HCT116 (cell line): ENCODE measurements around the gene LRFN2.

Experiments
- EZH2 ChIP-seq: fragments of 200-600 bp; sonication (generic); IDR thresholded peaks from 2 replicates; pipeline ENCODE4 v1.6.1; 2017; ENCODE audit warnings: antibody characterized with exemption, mixed run types
- EZH2phosphoT487 ChIP-seq: fragments of 200-600 bp; IDR thresholded peaks from 2 replicates; pipeline ENCODE4 v1.6.1; 2018; ENCODE audit warnings: antibody characterized with exemption, borderline replicate concordance
- FOSL1 ChIP-seq: IDR thresholded peaks from 2 replicates; pipeline ENCODE4 v1.6.1; 2012; ENCODE audit warnings: low read depth
- JUND ChIP-seq: IDR thresholded peaks from 2 replicates; pipeline ENCODE4 v1.6.1; 2012
- POLR2A ChIP-seq: IDR thresholded peaks from 2 replicates; pipeline ENCODE4 v1.7.0; 2011; ENCODE audit warnings: borderline replicate concordance; ENCODE audit not compliant: insufficient read depth, insufficient read length; ENCODE audit errors: extremely low read depth
- POLR2AphosphoS5 ChIP-seq: IDR thresholded peaks from 2 replicates; pipeline ENCODE4 v1.6.1; 2011; ENCODE audit warnings: mild to moderate bottlenecking, low read depth, low read length, moderate library complexity
- SIN3A ChIP-seq: IDR thresholded peaks from 2 replicates; pipeline ENCODE4 v1.6.1; 2012; ENCODE audit warnings: low read depth
- TCF7L2 ChIP-seq: IDR thresholded peaks from 2 replicates; pipeline ENCODE4 v1.7.0; 2011; ENCODE audit warnings: borderline replicate concordance, inconsistent platforms; ENCODE audit not compliant: insufficient read depth, insufficient read length; ENCODE audit errors: extremely low read depth
- ZNF274 ChIP-seq: fragments of 200-500 bp; sonication (Bioruptor generic); IDR thresholded peaks from 2 replicates; pipeline ENCODE4 v1.6.1; 2014; ENCODE audit warnings: mild to moderate bottlenecking, low read depth, low read length, inconsistent platforms
- TF ChIP-seq, protein P1 (sequence below): IDR thresholded peaks from 2 replicates; pipeline ENCODE4 v1.6.1; 2012; ENCODE audit warnings: low read depth
- TF ChIP-seq, protein P2 (sequence below), 3 experiments: fragments of 200-600 bp in 1 of 3; sonication (generic) in 1 of 3; IDR thresholded peaks in 2 of 3; conservative IDR thresholded peaks in 1 of 3; 2 replicates each; pipeline ENCODE4 v1.5.1; 2012 to 2017; ENCODE audit warnings: low read depth in 2 of 3, low read length in 2 of 3, antibody characterized with exemption in 1 of 3, borderline replicate concordance in 1 of 3, control low read depth in 1 of 3, mild to moderate bottlenecking in 1 of 3, mixed read lengths in 1 of 3, mixed run types in 1 of 3, moderate library complexity in 1 of 3; ENCODE audit not compliant: insufficient read depth in 1 of 3
- TF ChIP-seq, protein P3 (sequence below): IDR thresholded peaks from 2 replicates; pipeline ENCODE4 v1.6.1; 2012

DNA sequence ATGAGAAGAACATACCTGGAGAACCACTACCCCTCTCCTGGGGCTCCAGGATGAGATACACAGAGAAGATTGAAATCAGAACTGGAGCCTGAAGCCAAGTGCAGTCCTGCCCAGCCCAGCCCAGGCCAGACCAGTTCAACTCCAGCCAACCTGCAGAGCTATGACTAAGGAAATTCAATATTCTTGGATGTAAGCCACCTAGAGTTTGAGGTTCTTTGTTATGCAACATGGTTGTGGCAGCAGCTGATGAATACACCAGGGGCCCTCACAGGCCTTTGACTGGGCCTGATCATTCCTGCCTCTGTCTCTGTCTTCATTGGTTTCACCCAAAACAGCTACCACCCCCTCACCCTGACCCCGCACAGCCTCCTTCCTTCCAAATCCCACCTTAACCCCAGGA, 167.8 kb downstream of the LRFN2 start:
- TF ChIP-seq ZNF274 (no peak), JUND (no peak), POLR2A (no peak), TCF7L2 (no peak), SIN3A (no peak), EZH2 (no peak), POLR2AphosphoS5 (no peak), FOSL1 (no peak), EZH2phosphoT487 (no peak)
- TF ChIP-seq, protein P1, sequence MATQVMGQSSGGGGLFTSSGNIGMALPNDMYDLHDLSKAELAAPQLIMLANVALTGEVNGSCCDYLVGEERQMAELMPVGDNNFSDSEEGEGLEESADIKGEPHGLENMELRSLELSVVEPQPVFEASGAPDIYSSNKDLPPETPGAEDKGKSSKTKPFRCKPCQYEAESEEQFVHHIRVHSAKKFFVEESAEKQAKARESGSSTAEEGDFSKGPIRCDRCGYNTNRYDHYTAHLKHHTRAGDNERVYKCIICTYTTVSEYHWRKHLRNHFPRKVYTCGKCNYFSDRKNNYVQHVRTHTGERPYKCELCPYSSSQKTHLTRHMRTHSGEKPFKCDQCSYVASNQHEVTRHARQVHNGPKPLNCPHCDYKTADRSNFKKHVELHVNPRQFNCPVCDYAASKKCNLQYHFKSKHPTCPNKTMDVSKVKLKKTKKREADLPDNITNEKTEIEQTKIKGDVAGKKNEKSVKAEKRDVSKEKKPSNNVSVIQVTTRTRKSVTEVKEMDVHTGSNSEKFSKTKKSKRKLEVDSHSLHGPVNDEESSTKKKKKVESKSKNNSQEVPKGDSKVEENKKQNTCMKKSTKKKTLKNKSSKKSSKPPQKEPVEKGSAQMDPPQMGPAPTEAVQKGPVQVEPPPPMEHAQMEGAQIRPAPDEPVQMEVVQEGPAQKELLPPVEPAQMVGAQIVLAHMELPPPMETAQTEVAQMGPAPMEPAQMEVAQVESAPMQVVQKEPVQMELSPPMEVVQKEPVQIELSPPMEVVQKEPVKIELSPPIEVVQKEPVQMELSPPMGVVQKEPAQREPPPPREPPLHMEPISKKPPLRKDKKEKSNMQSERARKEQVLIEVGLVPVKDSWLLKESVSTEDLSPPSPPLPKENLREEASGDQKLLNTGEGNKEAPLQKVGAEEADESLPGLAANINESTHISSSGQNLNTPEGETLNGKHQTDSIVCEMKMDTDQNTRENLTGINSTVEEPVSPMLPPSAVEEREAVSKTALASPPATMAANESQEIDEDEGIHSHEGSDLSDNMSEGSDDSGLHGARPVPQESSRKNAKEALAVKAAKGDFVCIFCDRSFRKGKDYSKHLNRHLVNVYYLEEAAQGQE: no peak
- TF ChIP-seq, protein P2, sequence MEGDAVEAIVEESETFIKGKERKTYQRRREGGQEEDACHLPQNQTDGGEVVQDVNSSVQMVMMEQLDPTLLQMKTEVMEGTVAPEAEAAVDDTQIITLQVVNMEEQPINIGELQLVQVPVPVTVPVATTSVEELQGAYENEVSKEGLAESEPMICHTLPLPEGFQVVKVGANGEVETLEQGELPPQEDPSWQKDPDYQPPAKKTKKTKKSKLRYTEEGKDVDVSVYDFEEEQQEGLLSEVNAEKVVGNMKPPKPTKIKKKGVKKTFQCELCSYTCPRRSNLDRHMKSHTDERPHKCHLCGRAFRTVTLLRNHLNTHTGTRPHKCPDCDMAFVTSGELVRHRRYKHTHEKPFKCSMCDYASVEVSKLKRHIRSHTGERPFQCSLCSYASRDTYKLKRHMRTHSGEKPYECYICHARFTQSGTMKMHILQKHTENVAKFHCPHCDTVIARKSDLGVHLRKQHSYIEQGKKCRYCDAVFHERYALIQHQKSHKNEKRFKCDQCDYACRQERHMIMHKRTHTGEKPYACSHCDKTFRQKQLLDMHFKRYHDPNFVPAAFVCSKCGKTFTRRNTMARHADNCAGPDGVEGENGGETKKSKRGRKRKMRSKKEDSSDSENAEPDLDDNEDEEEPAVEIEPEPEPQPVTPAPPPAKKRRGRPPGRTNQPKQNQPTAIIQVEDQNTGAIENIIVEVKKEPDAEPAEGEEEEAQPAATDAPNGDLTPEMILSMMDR (IDR thresholded peaks at IDR 0.05 in 2 of 3, conservative IDR thresholded peaks at IDR 0.05 in 1 of 3; ENCODE audit: borderline replicate concordance in 1 of 3, insufficient read depth in 1 of 3, low read depth in 2 of 3, low read length in 2 of 3): no peak
- TF ChIP-seq, protein P3, sequence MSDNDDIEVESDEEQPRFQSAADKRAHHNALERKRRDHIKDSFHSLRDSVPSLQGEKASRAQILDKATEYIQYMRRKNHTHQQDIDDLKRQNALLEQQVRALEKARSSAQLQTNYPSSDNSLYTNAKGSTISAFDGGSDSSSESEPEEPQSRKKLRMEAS: no peak
